Heart left ventricle (tissue), 16 donors: ENCODE results near the gene LAMA4. TPM values are rescaled to one million over a fixed set of nuclear protein-coding genes. Genes with fewer than 3 reads are reported as not detected.

Experiments
- ATAC-seq, 4 donors: fragments of 200-7000 bp; cut with Tn5 transposase; one replicate each; pipeline ENCODE4 v1.9.1; 2020 to 2022; ENCODE audit warnings: moderate library complexity in 4 of 4, mild to moderate bottlenecking in 3 of 4, moderate number of reproducible peaks in 1 of 4
- DNase-seq, 5 donors: peaks; one replicate each; pipeline ENCODE4 v3.0.0-alpha.2; 2020
- H3K27ac ChIP-seq, 12 donors: fragments of 200-600 bp; sonication (generic) in 4 of 12; one replicate each; pipeline versions ENCODE4 v1.5.0 to v1.8.0; 2016 to 2022; ENCODE audit warnings: mild to moderate bottlenecking in 2 of 12
- H3K27me3 ChIP-seq, 9 donors: fragments of 200-600 bp; sonication (generic) in 2 of 9; one replicate each; pipeline versions ENCODE4 v1.5.1 to v1.8.0; 2016 to 2022; ENCODE audit warnings: mild to moderate bottlenecking in 3 of 9
- H3K36me3 ChIP-seq, 9 donors: fragments of 200-600 bp; sonication (generic) in 2 of 9; one replicate each; pipeline versions ENCODE4 v1.5.0 to v1.8.0; 2018 to 2022; ENCODE audit warnings: mild to moderate bottlenecking in 2 of 9
- H3K4me1 ChIP-seq, 12 donors: fragments of 200-600 bp; sonication (generic) in 4 of 12; one replicate each; pipeline versions ENCODE4 v1.5.0 to v1.8.0; 2016 to 2022; ENCODE audit warnings: mild to moderate bottlenecking in 3 of 12
- H3K4me3 ChIP-seq, 12 donors: fragments of 200-600 bp; sonication (generic) in 4 of 12; one replicate each; pipeline versions ENCODE4 v1.5.0 to v1.8.0; 2017 to 2022; ENCODE audit warnings: mild to moderate bottlenecking in 9 of 12, moderate library complexity in 4 of 12
- H3K9me3 ChIP-seq, 12 donors: fragments of 200-600 bp; sonication (generic) in 4 of 12; one replicate each; pipeline versions ENCODE4 v1.5.0 to v1.8.0; 2016 to 2022; ENCODE audit warnings: mild to moderate bottlenecking in 1 of 12
- CTCF ChIP-seq, 12 donors: fragments of 200-600 bp; sonication (generic) in 4 of 12; IDR thresholded peaks; one replicate each; pipeline versions ENCODE4 v1.5.0 to v1.8.0; 2018 to 2022; ENCODE audit warnings: antibody characterized with exemption in 12 of 12, mild to moderate bottlenecking in 5 of 12
- POLR2A ChIP-seq, 2 donors: fragments of 450-650 bp; IDR thresholded peaks; one replicate each; pipeline ENCODE4 v1.6.1; 2017; ENCODE audit warnings: antibody characterized with exemption in 2 of 2, mild to moderate bottlenecking in 2 of 2, moderate library complexity in 2 of 2
- WGBS, 4 donors: extraction: QIAGEN DNeasy Blood & Tissue Kit in 2 of 4; methylation state at CpG; one replicate each; pipeline versions ENCODE4 v1.1.5 to v1.1.7; 2013 to 2018; 5-methylcytosine and 5-hydroxymethylcytosine counted together
- intact Hi-C, 10 donors: fragments of 100-400 bp; cut with DNase I; formaldehyde crosslinking; loops; one replicate each; pipeline versions ENCODE4 v1.11.1 to v1.14.2; 2022
- long read RNA-seq, 3 donors: library from polyadenylated mRNA; unstranded; transcript quantifications; one replicate each; pipeline ENCODE4 v2.0.0, GENCODE V29; 2020 to 2021
- polyA plus RNA-seq, 2 donors: library from polyadenylated mRNA; stranded (reverse); fragments of 200-250 nt; gene quantifications; one replicate each; pipeline ENCODE4 v1.2.3, GENCODE V29; 2013
- total RNA-seq, 9 donors: library from RNA; depleted of rRNA in 2 of 9; stranded (reverse); fragments of >200 nt in 2 of 9; fragmentation: NEBNext Ultra II Directional in 3 of 9; extraction: Animal tissue kit (Norgen Biotek cat#: 25700) in 3 of 9; gene quantifications; one replicate each; pipeline versions ENCODE4 v1.1.0 to v1.2.4, GENCODE V29; 2016 to 2023
- donor health status: ischemic (EF 13 %, LVEDD 7.1; RV severe dilation, severe dysfunction).
- donor health status: healthy with polysubstance abuse.
- donor health status: DM: no; HTN: yes; CAD: no.
- donor health status: DM: no; HTN: no; CAD: no.
- donor health status: ischemic (EF 25% LVEDD 6.9; RV normal size, moderate dysfunction).
- donor health status: ischemic (EF 25% LVEDD 5.7; RV mildly dilated, moderate dysfunction).
- donor health status: healthy.
- donor health status: DM: yes; HTN: yes; CAD: no.
- donor health status: ischemic (EF 35%, LVEDD 5.7; RV mildly dilated, moderate dysfunction).
- donor health status: nonischemic (EF 11% LVEDD 7.7; RV severe dilation, severe dysfunction).
- donor health status: DM: yes; HTN: yes; CAD: no.
- donor health status: PGD.
- donor health status: ischemic (EF 29% LVEDD 5.4; RV normal size, mild dysfunction).
- donor health status: nonischemic (EF 23%, LVEDD 6.1; RV moderate dilation, normal function).

LAMA4 gene, protein sequence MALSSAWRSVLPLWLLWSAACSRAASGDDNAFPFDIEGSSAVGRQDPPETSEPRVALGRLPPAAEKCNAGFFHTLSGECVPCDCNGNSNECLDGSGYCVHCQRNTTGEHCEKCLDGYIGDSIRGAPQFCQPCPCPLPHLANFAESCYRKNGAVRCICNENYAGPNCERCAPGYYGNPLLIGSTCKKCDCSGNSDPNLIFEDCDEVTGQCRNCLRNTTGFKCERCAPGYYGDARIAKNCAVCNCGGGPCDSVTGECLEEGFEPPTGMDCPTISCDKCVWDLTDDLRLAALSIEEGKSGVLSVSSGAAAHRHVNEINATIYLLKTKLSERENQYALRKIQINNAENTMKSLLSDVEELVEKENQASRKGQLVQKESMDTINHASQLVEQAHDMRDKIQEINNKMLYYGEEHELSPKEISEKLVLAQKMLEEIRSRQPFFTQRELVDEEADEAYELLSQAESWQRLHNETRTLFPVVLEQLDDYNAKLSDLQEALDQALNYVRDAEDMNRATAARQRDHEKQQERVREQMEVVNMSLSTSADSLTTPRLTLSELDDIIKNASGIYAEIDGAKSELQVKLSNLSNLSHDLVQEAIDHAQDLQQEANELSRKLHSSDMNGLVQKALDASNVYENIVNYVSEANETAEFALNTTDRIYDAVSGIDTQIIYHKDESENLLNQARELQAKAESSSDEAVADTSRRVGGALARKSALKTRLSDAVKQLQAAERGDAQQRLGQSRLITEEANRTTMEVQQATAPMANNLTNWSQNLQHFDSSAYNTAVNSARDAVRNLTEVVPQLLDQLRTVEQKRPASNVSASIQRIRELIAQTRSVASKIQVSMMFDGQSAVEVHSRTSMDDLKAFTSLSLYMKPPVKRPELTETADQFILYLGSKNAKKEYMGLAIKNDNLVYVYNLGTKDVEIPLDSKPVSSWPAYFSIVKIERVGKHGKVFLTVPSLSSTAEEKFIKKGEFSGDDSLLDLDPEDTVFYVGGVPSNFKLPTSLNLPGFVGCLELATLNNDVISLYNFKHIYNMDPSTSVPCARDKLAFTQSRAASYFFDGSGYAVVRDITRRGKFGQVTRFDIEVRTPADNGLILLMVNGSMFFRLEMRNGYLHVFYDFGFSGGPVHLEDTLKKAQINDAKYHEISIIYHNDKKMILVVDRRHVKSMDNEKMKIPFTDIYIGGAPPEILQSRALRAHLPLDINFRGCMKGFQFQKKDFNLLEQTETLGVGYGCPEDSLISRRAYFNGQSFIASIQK (N-terminal part only)
- total RNA-seq (100 to 1,000 TPM in 2 of 9 donors, 10 to 100 TPM in 7; 42.6 to 132 (median 77.7) TPM), polyA plus RNA-seq (10 to 100 TPM; 23.8 to 55.9 TPM)
- long read RNA-seq, donor 1, full-length matches to known transcripts, result 21 of 57 reads
- long read RNA-seq, donor 1, partial matches to known transcripts, result 25 of 57 reads
- long read RNA-seq, donor 1, other reads (novel, unspliced or antisense), result 11 of 57 reads
- long read RNA-seq, donor 2, full-length matches to known transcripts, result 21 of 93 reads
- long read RNA-seq, donor 2, partial matches to known transcripts, result 56 of 93 reads
- long read RNA-seq, donor 2, other reads (novel, unspliced or antisense), result 16 of 93 reads
- long read RNA-seq, donor 3, full-length matches to known transcripts, result 7 of 22 reads
- long read RNA-seq, donor 3, partial matches to known transcripts, result 9 of 22 reads
- long read RNA-seq, donor 3, other reads (novel, unspliced or antisense), result 6 of 22 reads

DNA sequence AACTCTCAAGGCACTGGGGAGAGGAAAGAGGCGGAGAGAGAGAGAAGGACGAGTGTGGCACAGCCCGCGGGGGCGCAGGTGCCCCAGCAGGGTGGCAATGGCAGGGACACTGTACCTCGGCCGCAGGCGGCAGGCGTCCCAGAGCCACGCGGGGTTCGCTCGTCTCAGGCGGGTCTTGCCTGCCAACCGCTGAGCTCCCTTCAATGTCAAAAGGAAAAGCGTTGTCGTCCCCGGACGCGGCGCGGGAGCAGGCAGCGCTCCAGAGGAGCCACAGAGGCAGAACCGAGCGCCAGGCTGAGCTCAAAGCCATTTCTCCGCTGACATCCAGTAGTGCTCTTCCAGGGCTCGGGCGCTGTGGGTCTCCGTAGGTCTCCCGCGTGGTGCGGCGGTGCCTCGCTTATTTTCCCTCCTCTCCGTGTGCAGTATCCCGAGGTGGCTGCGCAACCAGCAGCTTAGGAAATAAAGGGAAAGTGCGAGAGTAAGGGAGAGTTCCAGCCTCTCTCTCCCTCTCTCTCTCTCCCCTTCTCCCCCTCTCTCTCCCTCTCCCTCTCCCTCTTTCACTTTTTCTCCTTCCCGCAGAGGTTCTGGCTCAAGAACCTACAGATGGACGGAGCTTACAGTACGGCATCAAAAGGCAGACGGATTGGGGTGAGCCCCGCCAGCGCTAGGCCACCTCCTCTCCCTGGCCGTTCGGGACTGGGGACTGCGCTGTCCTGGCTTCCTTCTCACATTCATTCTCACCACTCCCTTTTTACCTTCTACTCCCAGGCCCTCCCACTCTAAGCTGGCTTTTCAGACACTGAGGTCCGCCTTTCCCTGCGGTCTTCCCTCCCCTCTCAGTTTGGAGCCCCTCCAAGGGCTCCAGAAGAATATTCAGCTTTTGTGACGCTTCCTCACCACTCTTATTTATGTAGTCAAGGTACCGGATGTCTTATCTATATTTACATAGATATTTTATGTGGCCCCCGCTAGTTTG lies at the start of gene LAMA4:
Gene LAMA4, minus strand, starts transcription at position 727 of the 976 bp plus-strand sequence. Its CDS starts 417 bp downstream, at position 310.
- peak; percentile 60 to 78 (median 74) for ATAC-seq
- peaks cover 6 to 54% (median 31%) of the 10 kb centered on the region in 12 donors for H3K4me1 ChIP-seq

DNA sequence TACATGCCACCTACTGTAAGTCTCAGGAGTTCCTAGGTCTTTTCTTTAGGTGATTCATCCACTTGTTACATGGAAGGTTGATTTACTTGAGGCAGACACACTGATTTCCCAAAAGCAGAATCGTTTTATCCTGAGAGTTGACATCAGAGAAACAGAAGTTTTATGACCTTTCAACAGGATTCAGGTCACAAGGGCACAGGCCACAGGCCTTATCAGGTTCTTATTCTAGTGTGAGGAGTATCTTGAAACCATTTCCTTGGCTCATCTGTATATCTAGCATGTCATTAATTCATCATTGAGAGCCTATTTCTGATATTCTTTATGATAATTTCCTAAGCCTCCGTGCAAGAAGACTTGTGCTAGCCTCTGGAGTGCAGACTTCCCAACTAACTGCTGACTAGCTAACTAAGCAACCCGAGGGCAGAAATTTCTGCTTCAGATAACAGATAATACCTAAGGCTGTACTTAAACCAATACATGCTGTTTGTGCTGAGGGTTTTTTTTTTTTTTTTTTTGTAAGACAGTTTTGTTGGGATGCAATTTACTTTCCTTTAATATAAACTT lies 47.9 kb upstream of the LAMA4 start:
- no peak for TF ChIP-seq POLR2A (IDR thresholded peaks at IDR 0.05)
- TF ChIP-seq CTCF (IDR thresholded peaks at IDR 0.05), result no peak

More for the DNA sequence above, at the start of gene LAMA4:
- H3K36me3 ChIP-seq, result peaks cover 0 to 17% (median 4%) of the 10 kb centered on the region in 9 donors
- H3K27ac ChIP-seq, result peak within 1 kb of the TSS; percentile 86 to 98 (median 95)
- DNase-seq, result peak; percentile 65 to 82 (median 71)
- H3K4me3 ChIP-seq, result peak within 1 kb of the TSS; percentile 53 to 97 (median 73)
- 0 to 2% (median 1%) methylated on average over 45 to 52 of the region's 52 CpGs for WGBS, 4 donors
- no peaks in the 10 kb centered on the region for H3K9me3 ChIP-seq
- intact Hi-C loops, result loop anchor here in 8 of 10 donors (2.0 to 10.0 kb wide), 8 partner anchors 35 to 72 kb away; no protein-coding TSS in a partner anchor
- H3K27me3 ChIP-seq, result peaks cover 0 to 7% (median 0%) of the 10 kb centered on the region in 9 donors
- TF ChIP-seq POLR2A (IDR thresholded peaks at IDR 0.05) (peak in 1 of 2 donors; percentile 73), CTCF (IDR thresholded peaks at IDR 0.05) (peak in 1 of 12 donors; percentile 4)

More for the DNA sequence above, 47.9 kb upstream of the LAMA4 start:
- 62 to 74% (median 67%) methylated on average over 3 of the region's 3 CpGs for WGBS, 4 donors
- H3K4me1 ChIP-seq, result peaks cover 0 to 21% (median 2%) of the 10 kb centered on the region in 12 donors
- no peaks in the 10 kb centered on the region for H3K27me3 ChIP-seq
- H3K36me3 ChIP-seq, result no peaks in the 10 kb centered on the region
- H3K27ac ChIP-seq, result no peak overlapping the region
- intact Hi-C loops, result no loop called here
- H3K4me3 ChIP-seq, result no peak overlapping the region
- H3K9me3 ChIP-seq, result no peaks in the 10 kb centered on the region
- ATAC-seq (no peak), DNase-seq (no peak)
